Gastrocnemius medialis (tissue), 4 donors: Measurements from ENCODE around the gene ONECUT3.

Source experiments
- CTCF ChIP-seq, 5 experiments: fragments of 450-650 bp in 3 of 5; fragments of 200-600 bp in 2 of 5; sonication (generic) in 2 of 5; IDR thresholded peaks in 4 of 5; conservative IDR thresholded peaks in 1 of 5; 1 replicate in 4 of 5; 2 replicates in 1 of 5; pipeline ENCODE4 v1.5.1; 2016 to 2019; ENCODE audit warnings: antibody characterized with exemption in 5 of 5, mild to moderate bottlenecking in 3 of 5, moderate library complexity in 3 of 5
- POLR2A ChIP-seq, 2 donors: fragments of 450-650 bp; IDR thresholded peaks; one replicate each; pipeline ENCODE4 v1.6.1; 2017; ENCODE audit warnings: antibody characterized with exemption in 2 of 2, mild to moderate bottlenecking in 2 of 2, moderate library complexity in 2 of 2

- TF ChIP-seq CTCF (IDR thresholded peaks at IDR 0.05 in 4 of 5, conservative IDR thresholded peaks at IDR 0.05 in 1 of 5) (no peak), POLR2A (IDR thresholded peaks at IDR 0.05) (no peak)
Measured at GRCh38 chr19:1805401-1806183, 52.3 kb downstream of the ONECUT3 start.
